HCT116 (cell line): ENCODE data around the gene RNGTT. TPM values are rescaled to one million over a fixed set of nuclear protein-coding genes. Genes with fewer than 3 reads are reported as not detected.

Experiments used
- ATAC-seq: fragments of 200-7000 bp; cut with Tn5 transposase; 2 replicates; pipeline ENCODE4 v1.9.1; 2020; ENCODE audit warnings: mild to moderate bottlenecking, moderate library complexity
- BruUV-seq: library from RNA; stranded (reverse); fragments of 400-500 nt; replicated peaks from 2 replicates; lab custom pipeline; 2021; lab: Mats Ljungman, UMichigan
- CTCF ChIA-PET: fragments of 300-600 bp; sonication (Branson Sonifier 250); formaldehyde crosslinking; loops from one replicate; lab custom pipeline; 2021; ENCODE audit warnings: antibody characterized with exemption; lab: Charles Lee
- POLR2A ChIA-PET: fragments of 300-600, 350-600 bp; sonication (Branson Sonifier 250); formaldehyde crosslinking; loops from one replicate; lab custom pipeline; 2021; ENCODE audit warnings: antibody characterized with exemption; lab: Charles Lee
- RAD21 ChIA-PET, 2 experiments: fragments of 300-600 bp; sonication (Branson Sonifier 250); formaldehyde crosslinking; loops; one replicate each; lab custom pipeline; 2023; ENCODE audit warnings: low total read pairs in 2 of 2; ENCODE audit not compliant: uncharacterized antibody in 2 of 2, unreplicated experiment in 2 of 2, low non-redundant PET in 1 of 2; lab: Charles Lee
- DNase-seq: peaks from one replicate; pipeline ENCODE4 v3.0.0-alpha.2; 2010; ENCODE audit warnings: low read depth, low spot score
- H2AFZ ChIP-seq: fragments of 200-600 bp; shearing (Covaris generic), sonication (generic); 2 replicates; pipeline ENCODE4 v1.6.1; 2017; ENCODE audit warnings: low read depth, mixed run types, mixed read lengths, antibody characterized with exemption, low read length; ENCODE audit not compliant: poor library complexity, severe bottlenecking
- H3K27ac ChIP-seq: 2 replicates; pipeline ENCODE4 v1.5.1; 2012; ENCODE audit warnings: low read depth, low read length
- H3K27me3 ChIP-seq: fragments of 200-600 bp; sonication (generic); 2 replicates; pipeline ENCODE4 v1.6.1; 2016; ENCODE audit warnings: mixed run types, low read length, mixed read lengths; ENCODE audit not compliant: insufficient read depth
- H3K36me3 ChIP-seq, 2 experiments: fragments of 200-500 bp in 1 of 2; fragments of 200-600 bp in 1 of 2; sonication (Bioruptor generic) in 1 of 2; sonication (generic) in 1 of 2; 2 replicates each; pipeline versions ENCODE4 v1.5.1 to v1.6.1; 2014 to 2016; ENCODE audit warnings: low read length in 2 of 2, inconsistent platforms in 1 of 2, mixed read lengths in 1 of 2, mixed run types in 1 of 2; ENCODE audit not compliant: insufficient read depth in 2 of 2, control insufficient read depth in 1 of 2
- H3K4me1 ChIP-seq, 2 experiments: fragments of 200-600 bp in 1 of 2; sonication (generic) in 1 of 2; 2 replicates each; pipeline versions ENCODE4 v1.5.1 to v1.6.1; 2012 to 2017; ENCODE audit warnings: low read length in 2 of 2, inconsistent platforms in 1 of 2, mild to moderate bottlenecking in 1 of 2, mixed read lengths in 1 of 2, mixed run types in 1 of 2, moderate library complexity in 1 of 2; ENCODE audit not compliant: insufficient read depth in 2 of 2, control insufficient read depth in 1 of 2
- H3K4me2 ChIP-seq: fragments of 200-600 bp; sonication (generic); 2 replicates; pipeline ENCODE4 v1.6.1; 2017; ENCODE audit warnings: mixed run types, low read length, mixed read lengths
- H3K4me3 ChIP-seq, 2 experiments: fragments of 200-600 bp in 1 of 2; sonication (generic) in 1 of 2; replicated peaks in 1 of 2; 2 replicates each; pipeline ENCODE4 v1.5.1; 2011 to 2016; ENCODE audit warnings: low read length in 2 of 2, control low read depth in 1 of 2, low read depth in 1 of 2, mild to moderate bottlenecking in 1 of 2, mixed read lengths in 1 of 2, mixed run types in 1 of 2
- H3K79me2 ChIP-seq: fragments of 200-600 bp; sonication (generic); 2 replicates; pipeline ENCODE4 v1.6.1; 2017; ENCODE audit warnings: mild to moderate bottlenecking, mixed run types, low read length, moderate library complexity, mixed read lengths; ENCODE audit not compliant: insufficient read depth
- H3K9ac ChIP-seq: fragments of 200-600 bp; sonication (generic); 2 replicates; pipeline ENCODE4 v1.6.1; 2016; ENCODE audit warnings: low read length, mixed read lengths
- H3K9me2 ChIP-seq: fragments of 200-600 bp; sonication (generic), shearing (Covaris generic); 2 replicates; pipeline ENCODE4 v1.6.1; 2017; ENCODE audit warnings: mixed run types, mild to moderate bottlenecking, moderate library complexity; ENCODE audit not compliant: insufficient read depth
- H3K9me3 ChIP-seq, 2 experiments: fragments of 200-500 bp in 1 of 2; fragments of 200-600 bp in 1 of 2; sonication (Bioruptor generic) in 1 of 2; sonication (generic) in 1 of 2; 2 replicates each; pipeline ENCODE4 v1.6.1; 2014 to 2017; ENCODE audit warnings: low read length in 2 of 2, mixed read lengths in 2 of 2, inconsistent platforms in 1 of 2, low read depth in 1 of 2, mild to moderate bottlenecking in 1 of 2, mixed run types in 1 of 2, moderate library complexity in 1 of 2; ENCODE audit not compliant: control insufficient read depth in 1 of 2, insufficient read depth in 1 of 2
- H4K20me1 ChIP-seq: fragments of 200-600 bp; sonication (generic), shearing (Covaris generic); 2 replicates; pipeline ENCODE4 v1.6.1; 2017; ENCODE audit warnings: mixed run types, mild to moderate bottlenecking, moderate library complexity; ENCODE audit not compliant: insufficient read depth
- CBX3 ChIP-seq: IDR thresholded peaks from 2 replicates; pipeline ENCODE4 v1.6.1; 2012; ENCODE audit warnings: low read depth
- CEBPB ChIP-seq: IDR thresholded peaks from 2 replicates; pipeline ENCODE4 v1.6.1; 2012; ENCODE audit warnings: low read depth
- POLR2A ChIP-seq: IDR thresholded peaks from 2 replicates; pipeline ENCODE4 v1.7.0; 2011; ENCODE audit warnings: borderline replicate concordance; ENCODE audit not compliant: insufficient read depth, insufficient read length; ENCODE audit errors: extremely low read depth
- RAD21 ChIP-seq: IDR thresholded peaks from 2 replicates; pipeline ENCODE4 v1.6.1; 2012; ENCODE audit warnings: low read depth, mild to moderate bottlenecking
- SIN3A ChIP-seq: IDR thresholded peaks from 2 replicates; pipeline ENCODE4 v1.6.1; 2012; ENCODE audit warnings: low read depth
- SP1 ChIP-seq: IDR thresholded peaks from 2 replicates; pipeline ENCODE4 v1.6.1; 2012; ENCODE audit warnings: low read depth
- YY1 ChIP-seq: IDR thresholded peaks from 2 replicates; pipeline ENCODE4 v1.6.1; 2011; ENCODE audit warnings: low read length, low read depth, moderate library complexity, mild to moderate bottlenecking; ENCODE audit not compliant: insufficient replicate concordance; ENCODE audit errors: extremely low read depth
- ZFX ChIP-seq: fragments of 450-650 bp; IDR thresholded peaks from 2 replicates; pipeline ENCODE4 v1.6.1; 2017
- ZNF274 ChIP-seq: fragments of 200-500 bp; sonication (Bioruptor generic); IDR thresholded peaks from 2 replicates; pipeline ENCODE4 v1.6.1; 2014; ENCODE audit warnings: mild to moderate bottlenecking, low read depth, low read length, inconsistent platforms
- intact Hi-C: fragments of 100-400 bp; cut with micrococcal nuclease; formaldehyde crosslinking; loops from 2 replicates; pipeline ENCODE4 v1.10.0; 2022
- total RNA-seq: library from RNA; stranded (reverse); gene quantifications from one replicate; pipeline ENCODE4 v1.2.1, GENCODE V29; 2021; ENCODE audit not compliant: unreplicated experiment
- TF ChIP-seq, protein P1 (sequence below): IDR thresholded peaks from 2 replicates; pipeline ENCODE4 v1.6.1; 2012
- TF ChIP-seq, protein P2 (sequence below), 3 experiments: fragments of 200-600 bp in 1 of 3; sonication (generic) in 1 of 3; IDR thresholded peaks in 2 of 3; conservative IDR thresholded peaks in 1 of 3; 2 replicates each; pipeline ENCODE4 v1.5.1; 2012 to 2017; ENCODE audit warnings: low read depth in 2 of 3, low read length in 2 of 3, antibody characterized with exemption in 1 of 3, borderline replicate concordance in 1 of 3, control low read depth in 1 of 3, mild to moderate bottlenecking in 1 of 3, mixed read lengths in 1 of 3, mixed run types in 1 of 3, moderate library complexity in 1 of 3; ENCODE audit not compliant: insufficient read depth in 1 of 3
- TF ChIP-seq, protein P3 (sequence below): IDR thresholded peaks from 2 replicates; pipeline ENCODE4 v1.6.1; 2012; ENCODE audit warnings: low read depth

Gene RNGTT
- total RNA-seq, 1 experiment from 2014 or later, result 23.0 TPM

DNA sequence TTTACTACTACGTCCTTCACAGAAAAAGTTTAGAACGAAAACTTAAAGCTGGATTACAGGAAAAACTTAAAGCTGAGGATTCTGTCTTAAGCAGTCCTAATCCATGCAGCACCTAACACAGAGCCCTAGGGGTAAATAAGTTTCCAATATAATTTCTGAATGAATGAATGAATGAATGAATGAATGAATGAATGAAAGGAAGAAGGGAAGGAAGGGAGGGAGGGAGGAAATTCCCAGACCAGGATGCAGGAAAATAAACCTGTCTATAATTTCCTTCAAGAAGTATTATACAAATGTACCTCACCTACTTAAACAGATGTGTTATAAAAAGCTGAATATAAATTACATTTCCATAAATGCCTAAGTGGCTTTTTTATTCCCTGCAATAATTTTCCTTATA is 83.4 kb downstream of the RNGTT start:
- CTCF ChIA-PET, result interaction anchor here (1.6 kb wide), 1 partner anchor 9 kb away, joined by 8 read pairs; no protein-coding TSS in a partner anchor

More for the DNA sequence above, 83.4 kb downstream of the RNGTT start:
- no peaks in the 10 kb centered on the region for H3K36me3 ChIP-seq
- H3K4me1 ChIP-seq, result no peaks in the 10 kb centered on the region
- no peaks in the 10 kb centered on the region for H3K9me3 ChIP-seq
- intact Hi-C loops, result no loop called here
- ATAC-seq, result no peak
- H3K79me2 ChIP-seq, result no peaks in the 10 kb centered on the region; the same call in 1 of the 2 replicates
- no peaks in the 10 kb centered on the region for H3K27me3 ChIP-seq
- no peak overlapping the region for H3K4me2 ChIP-seq
- no peaks in the 10 kb centered on the region for H3K9me2 ChIP-seq
- TF ChIP-seq CEBPB (no peak), CBX3 (no peak), ZFX (no peak), YY1 (no peak), POLR2A (no peak), ZNF274 (no peak), SIN3A (no peak), RAD21 (no peak), SP1 (no peak)
- TF ChIP-seq, protein P1, sequence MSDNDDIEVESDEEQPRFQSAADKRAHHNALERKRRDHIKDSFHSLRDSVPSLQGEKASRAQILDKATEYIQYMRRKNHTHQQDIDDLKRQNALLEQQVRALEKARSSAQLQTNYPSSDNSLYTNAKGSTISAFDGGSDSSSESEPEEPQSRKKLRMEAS, result no peak
- TF ChIP-seq, protein P2, sequence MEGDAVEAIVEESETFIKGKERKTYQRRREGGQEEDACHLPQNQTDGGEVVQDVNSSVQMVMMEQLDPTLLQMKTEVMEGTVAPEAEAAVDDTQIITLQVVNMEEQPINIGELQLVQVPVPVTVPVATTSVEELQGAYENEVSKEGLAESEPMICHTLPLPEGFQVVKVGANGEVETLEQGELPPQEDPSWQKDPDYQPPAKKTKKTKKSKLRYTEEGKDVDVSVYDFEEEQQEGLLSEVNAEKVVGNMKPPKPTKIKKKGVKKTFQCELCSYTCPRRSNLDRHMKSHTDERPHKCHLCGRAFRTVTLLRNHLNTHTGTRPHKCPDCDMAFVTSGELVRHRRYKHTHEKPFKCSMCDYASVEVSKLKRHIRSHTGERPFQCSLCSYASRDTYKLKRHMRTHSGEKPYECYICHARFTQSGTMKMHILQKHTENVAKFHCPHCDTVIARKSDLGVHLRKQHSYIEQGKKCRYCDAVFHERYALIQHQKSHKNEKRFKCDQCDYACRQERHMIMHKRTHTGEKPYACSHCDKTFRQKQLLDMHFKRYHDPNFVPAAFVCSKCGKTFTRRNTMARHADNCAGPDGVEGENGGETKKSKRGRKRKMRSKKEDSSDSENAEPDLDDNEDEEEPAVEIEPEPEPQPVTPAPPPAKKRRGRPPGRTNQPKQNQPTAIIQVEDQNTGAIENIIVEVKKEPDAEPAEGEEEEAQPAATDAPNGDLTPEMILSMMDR (IDR thresholded peaks at IDR 0.05 in 2 of 3, conservative IDR thresholded peaks at IDR 0.05 in 1 of 3; ENCODE audit: borderline replicate concordance in 1 of 3, insufficient read depth in 1 of 3, low read depth in 2 of 3, low read length in 2 of 3), result no peak
- TF ChIP-seq, protein P3, sequence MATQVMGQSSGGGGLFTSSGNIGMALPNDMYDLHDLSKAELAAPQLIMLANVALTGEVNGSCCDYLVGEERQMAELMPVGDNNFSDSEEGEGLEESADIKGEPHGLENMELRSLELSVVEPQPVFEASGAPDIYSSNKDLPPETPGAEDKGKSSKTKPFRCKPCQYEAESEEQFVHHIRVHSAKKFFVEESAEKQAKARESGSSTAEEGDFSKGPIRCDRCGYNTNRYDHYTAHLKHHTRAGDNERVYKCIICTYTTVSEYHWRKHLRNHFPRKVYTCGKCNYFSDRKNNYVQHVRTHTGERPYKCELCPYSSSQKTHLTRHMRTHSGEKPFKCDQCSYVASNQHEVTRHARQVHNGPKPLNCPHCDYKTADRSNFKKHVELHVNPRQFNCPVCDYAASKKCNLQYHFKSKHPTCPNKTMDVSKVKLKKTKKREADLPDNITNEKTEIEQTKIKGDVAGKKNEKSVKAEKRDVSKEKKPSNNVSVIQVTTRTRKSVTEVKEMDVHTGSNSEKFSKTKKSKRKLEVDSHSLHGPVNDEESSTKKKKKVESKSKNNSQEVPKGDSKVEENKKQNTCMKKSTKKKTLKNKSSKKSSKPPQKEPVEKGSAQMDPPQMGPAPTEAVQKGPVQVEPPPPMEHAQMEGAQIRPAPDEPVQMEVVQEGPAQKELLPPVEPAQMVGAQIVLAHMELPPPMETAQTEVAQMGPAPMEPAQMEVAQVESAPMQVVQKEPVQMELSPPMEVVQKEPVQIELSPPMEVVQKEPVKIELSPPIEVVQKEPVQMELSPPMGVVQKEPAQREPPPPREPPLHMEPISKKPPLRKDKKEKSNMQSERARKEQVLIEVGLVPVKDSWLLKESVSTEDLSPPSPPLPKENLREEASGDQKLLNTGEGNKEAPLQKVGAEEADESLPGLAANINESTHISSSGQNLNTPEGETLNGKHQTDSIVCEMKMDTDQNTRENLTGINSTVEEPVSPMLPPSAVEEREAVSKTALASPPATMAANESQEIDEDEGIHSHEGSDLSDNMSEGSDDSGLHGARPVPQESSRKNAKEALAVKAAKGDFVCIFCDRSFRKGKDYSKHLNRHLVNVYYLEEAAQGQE, result no peak
- no peak overlapping the region for H3K27ac ChIP-seq
- no peak overlapping the region for H2AFZ ChIP-seq
- no peak overlapping the region for H3K4me3 ChIP-seq
- no peaks in the 10 kb centered on the region for H4K20me1 ChIP-seq
- ChIA-PET POLR2A (no interaction called here), RAD21 (no interaction called here)
- BruUV-seq, result no TSS peak
- H3K9ac ChIP-seq, result no peak overlapping the region
- no peak for DNase-seq
